Smooth muscle cell of the coronary artery (primary cell): ENCODE measurements around the gene ROBO3. TPM values are rescaled to one million over a fixed set of nuclear protein-coding genes. Genes with fewer than 3 reads are reported as not detected.

ENCODE experiments used
- total RNA-seq: library from RNA; depleted of rRNA; stranded (reverse); fragments of >200 nt; gene quantifications from 2 replicates; pipeline ENCODE4 v1.2.3, GENCODE V29; 2014; ENCODE audit warnings: low replicate concordance

ROBO3 gene
- 2.9 and 19.0 TPM in 2 replicates for total RNA-seq

DNA sequence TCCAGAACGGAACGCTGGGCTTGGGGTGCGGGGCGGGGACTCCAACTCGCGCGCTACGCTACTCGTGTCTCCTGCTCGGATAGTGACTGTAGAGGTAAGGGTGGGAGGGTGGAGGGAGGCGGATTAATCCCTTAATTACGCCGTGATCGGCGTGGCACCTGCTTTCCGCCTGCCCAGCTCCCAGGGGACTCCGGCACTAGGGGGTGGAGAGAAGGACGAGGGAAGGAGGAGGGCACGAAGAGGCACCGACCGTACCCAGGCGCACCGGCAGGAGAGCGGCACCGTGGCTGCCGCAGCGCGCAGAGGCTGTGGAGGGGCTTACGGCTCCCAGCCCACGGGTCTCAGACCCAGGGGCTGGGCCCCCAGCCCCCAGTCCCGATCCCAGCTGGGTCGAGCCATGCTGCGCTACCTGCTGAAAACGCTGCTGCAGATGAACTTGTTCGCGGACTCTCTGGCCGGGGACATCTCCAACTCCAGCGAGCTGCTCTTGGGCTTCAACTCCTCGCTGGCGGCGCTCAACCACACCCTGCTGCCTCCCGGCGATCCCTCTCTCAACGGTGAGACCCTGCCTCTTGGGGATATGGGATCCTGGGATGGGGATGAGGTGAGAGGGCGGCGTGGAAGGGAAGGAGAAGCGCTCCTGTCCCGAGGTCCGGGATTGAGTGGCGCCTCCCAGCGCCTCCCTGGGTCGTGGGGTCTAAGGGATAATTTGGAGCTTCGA is at the start of gene ROBO3:
ROBO3 (plus strand) TSS at position 252 of the 721 bp plus-strand sequence; CDS start at position 398, 146 bp downstream.

DNA sequence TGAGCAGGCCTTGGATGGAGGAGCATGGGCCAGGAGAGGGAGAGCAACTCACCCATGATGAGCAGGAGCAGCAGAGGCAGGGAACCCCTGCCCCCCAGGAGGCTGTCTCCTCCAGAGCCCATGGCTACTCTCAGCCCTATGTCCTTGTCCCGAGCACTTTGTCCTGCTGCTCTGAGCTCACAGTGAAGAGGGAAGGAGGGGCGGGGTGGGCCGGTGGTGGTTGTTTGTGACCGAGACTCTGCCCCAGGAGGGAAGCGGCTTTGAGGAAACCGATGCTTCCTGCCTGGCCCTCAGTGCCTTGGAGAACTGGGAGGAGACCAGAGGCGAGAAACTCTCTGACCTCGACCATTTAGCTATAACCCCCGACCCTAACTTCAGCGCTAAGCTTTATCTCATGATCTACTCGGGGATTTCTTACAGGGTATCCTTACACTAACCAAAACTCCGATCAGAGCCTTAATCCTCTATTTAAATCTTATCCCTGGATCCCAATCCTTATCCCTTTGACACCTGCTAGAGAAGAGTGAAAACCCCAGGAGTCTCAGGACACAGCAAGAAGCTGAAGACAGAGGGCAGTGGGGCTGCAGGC is 32.5 kb downstream of the ROBO3 start, which contains the start of gene ROBO4:
ROBO4 (minus strand) TSS at position 192 of the 589 bp plus-strand sequence; CDS start at position 122, 70 bp downstream.

DNA sequence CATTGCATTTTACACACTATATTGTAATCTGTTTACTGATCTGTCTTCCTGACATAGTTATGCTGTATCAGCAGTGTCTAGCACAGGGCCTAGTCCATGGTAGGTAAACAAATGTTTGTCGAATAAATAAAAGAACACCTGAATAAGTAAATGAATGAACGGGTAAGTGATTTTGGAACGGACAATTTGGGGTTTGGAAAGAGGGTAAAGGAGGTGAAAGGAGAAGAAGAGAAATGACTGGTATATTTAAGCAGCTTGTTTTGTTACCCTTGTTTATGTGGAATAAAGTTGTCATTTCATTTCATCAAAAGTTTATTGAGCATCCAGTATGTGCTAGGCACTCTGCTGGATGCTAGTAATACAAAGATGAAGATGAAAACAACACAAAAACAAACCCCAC is 53.7 kb downstream of the ROBO3 start, which contains the start of gene HEPN1:
HEPN1 (plus strand) TSS at position 301 of the 400 bp plus-strand sequence.

Other genes with a start within 250 kb of the ROBO3 start
- gene TBRG1, start 242.6 kb upstream of the ROBO3 start, total RNA-seq, result 14.5 and 18.3 TPM in 2 replicates
- 12.5 and 20.1 TPM in 2 replicates for gene SIAE, start 191.7 kb upstream of the ROBO3 start, total RNA-seq
- gene SPA17, start 191.5 kb upstream of the ROBO3 start, total RNA-seq, result 7.8 and 10.1 TPM in 2 replicates
- 0.30 and 0.47 TPM in 2 replicates for gene NRGN, start 125.5 kb upstream of the ROBO3 start, total RNA-seq
- gene VSIG2, start 113.2 kb upstream of the ROBO3 start, total RNA-seq, result not detected in 2 replicates
- gene ESAM, start 103.1 kb upstream of the ROBO3 start, total RNA-seq, result 0.23 and 3.8 TPM in 2 replicates
- 2.9 and 6.5 TPM in 2 replicates for gene MSANTD2, start 65.0 kb upstream of the ROBO3 start, total RNA-seq
- 0.35 and 0.53 TPM in 2 replicates for gene ROBO4, start 32.4 kb downstream of the ROBO3 start, total RNA-seq
- gene HEPN1, start 53.8 kb downstream of the ROBO3 start, total RNA-seq, result 0.08 TPM in 1 of 2 replicates, not detected in the other
- gene HEPACAM, start 70.6 kb downstream of the ROBO3 start, total RNA-seq, result not detected in 2 replicates
- 0.23 and 0.90 TPM in 2 replicates for gene CCDC15, start 88.8 kb downstream of the ROBO3 start, total RNA-seq
- 0.30 and 0.35 TPM in 2 replicates for gene SLC37A2, start 197.9 kb downstream of the ROBO3 start, total RNA-seq
- 14.0 and 23.8 TPM in 2 replicates for gene TMEM218, start 246.2 kb downstream of the ROBO3 start, total RNA-seq